Progenitor cell of endocrine pancreas (in vitro differentiated cells): Measurements from ENCODE around the gene SDK2. TPM values are rescaled to one million over a fixed set of nuclear protein-coding genes. Genes with fewer than 3 reads are reported as not detected.

Experiments
- DNase-seq: peaks from one replicate; pipeline ENCODE4 v3.0.0; 2021; ENCODE audit warnings: low spot score; ENCODE audit not compliant: unreplicated experiment
- H3K27ac Mint-ChIP-seq: 2 replicates; pipeline ENCODE4 v1.8.0; 2021; ENCODE audit warnings: mild to moderate bottlenecking, moderate library complexity, mixed read lengths
- H3K27me3 Mint-ChIP-seq: 2 replicates; pipeline ENCODE4 v1.8.0; 2021; ENCODE audit warnings: mixed read lengths
- H3K36me3 Mint-ChIP-seq: 2 replicates; pipeline ENCODE4 v1.8.0; 2022; ENCODE audit warnings: mixed read lengths; ENCODE audit not compliant: insufficient read depth
- H3K4me1 Mint-ChIP-seq: 2 replicates; pipeline ENCODE4 v1.8.0; 2021; ENCODE audit warnings: low read depth, mixed read lengths
- H3K4me3 Mint-ChIP-seq: 2 replicates; pipeline ENCODE4 v1.8.0; 2021; ENCODE audit warnings: low read depth, mild to moderate bottlenecking, moderate library complexity, mixed read lengths
- H3K9me3 Mint-ChIP-seq: 2 replicates; pipeline ENCODE4 v1.8.0; 2021; ENCODE audit warnings: low read depth, mixed read lengths
- total RNA-seq: library from RNA; stranded (reverse); gene quantifications from 2 replicates; pipeline ENCODE4 v1.2.1, GENCODE V29; 2021
- TF ChIP-seq, protein P1 (sequence below): fragments of 200-600 bp; sonication (generic); IDR thresholded peaks from one replicate; pipeline ENCODE4 v1.5.0; 2021; ENCODE audit warnings: antibody characterized with exemption, mild to moderate bottlenecking; ENCODE audit not compliant: unreplicated experiment

Gene SDK2
- total RNA-seq, 1 donor from 2014 or later: 6.7 TPM

DNA sequence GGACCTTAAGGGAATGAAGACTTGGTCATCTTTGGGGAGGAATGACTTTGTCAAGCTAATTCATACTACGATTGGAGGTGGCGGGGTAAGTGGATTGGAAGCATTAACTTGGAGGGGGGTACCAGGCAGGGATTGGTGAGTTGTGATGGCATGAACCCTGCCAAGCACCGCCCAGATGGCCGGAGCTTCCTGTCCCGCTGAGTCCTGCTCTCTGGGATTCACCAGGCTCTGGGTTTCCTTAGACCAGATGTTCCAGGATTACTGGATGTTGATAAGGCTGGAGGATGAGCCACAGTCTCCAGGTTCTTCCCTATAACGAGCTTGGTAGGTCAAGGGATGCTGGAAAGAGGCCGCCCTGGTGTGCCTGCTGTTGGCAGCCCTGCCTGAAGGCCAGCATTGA, 154.9 kb downstream of the SDK2 start:
- Mint-ChIP-seq H3K27ac (no peak overlapping the region), H3K4me3 (no peak overlapping the region), H3K27me3 (peaks cover 22% of the 10 kb centered on the region), H3K9me3 (peaks cover 8% of the 10 kb centered on the region), H3K4me1 (peaks cover 3% of the 10 kb centered on the region), H3K36me3 (no peaks in the 10 kb centered on the region)
- no peak for DNase-seq
- TF ChIP-seq, protein P1, sequence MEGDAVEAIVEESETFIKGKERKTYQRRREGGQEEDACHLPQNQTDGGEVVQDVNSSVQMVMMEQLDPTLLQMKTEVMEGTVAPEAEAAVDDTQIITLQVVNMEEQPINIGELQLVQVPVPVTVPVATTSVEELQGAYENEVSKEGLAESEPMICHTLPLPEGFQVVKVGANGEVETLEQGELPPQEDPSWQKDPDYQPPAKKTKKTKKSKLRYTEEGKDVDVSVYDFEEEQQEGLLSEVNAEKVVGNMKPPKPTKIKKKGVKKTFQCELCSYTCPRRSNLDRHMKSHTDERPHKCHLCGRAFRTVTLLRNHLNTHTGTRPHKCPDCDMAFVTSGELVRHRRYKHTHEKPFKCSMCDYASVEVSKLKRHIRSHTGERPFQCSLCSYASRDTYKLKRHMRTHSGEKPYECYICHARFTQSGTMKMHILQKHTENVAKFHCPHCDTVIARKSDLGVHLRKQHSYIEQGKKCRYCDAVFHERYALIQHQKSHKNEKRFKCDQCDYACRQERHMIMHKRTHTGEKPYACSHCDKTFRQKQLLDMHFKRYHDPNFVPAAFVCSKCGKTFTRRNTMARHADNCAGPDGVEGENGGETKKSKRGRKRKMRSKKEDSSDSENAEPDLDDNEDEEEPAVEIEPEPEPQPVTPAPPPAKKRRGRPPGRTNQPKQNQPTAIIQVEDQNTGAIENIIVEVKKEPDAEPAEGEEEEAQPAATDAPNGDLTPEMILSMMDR: no peak

DNA sequence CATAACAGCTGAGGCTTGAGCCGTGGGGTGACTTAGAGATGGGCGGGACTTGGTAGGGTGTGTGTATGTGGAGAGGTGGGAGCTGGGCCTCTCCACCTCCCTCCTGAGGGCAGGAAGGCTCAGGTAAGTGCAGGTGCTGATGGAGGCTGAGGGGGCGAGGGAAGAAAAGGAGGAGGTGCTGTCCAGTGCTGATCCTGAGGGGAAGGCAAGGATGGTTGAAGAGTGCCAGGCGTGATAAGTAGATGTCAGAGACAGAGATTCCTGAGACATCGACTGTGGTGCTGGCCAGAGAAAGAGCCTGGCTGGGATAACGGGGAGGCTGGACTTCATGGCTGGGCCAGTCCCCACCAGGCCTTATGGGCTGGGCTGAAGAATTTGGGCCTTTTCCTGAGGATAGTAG, 159.1 kb downstream of the SDK2 start:
- H3K4me3 Mint-ChIP-seq: no peak overlapping the region
- no peaks in the 10 kb centered on the region for H3K36me3 Mint-ChIP-seq
- TF ChIP-seq, protein P1: no peak
- H3K4me1 Mint-ChIP-seq: no peaks in the 10 kb centered on the region
- H3K9me3 Mint-ChIP-seq: peaks cover 8% of the 10 kb centered on the region
- DNase-seq: no peak
- H3K27ac Mint-ChIP-seq: no peak overlapping the region
- peaks cover 11% of the 10 kb centered on the region for H3K27me3 Mint-ChIP-seq

DNA sequence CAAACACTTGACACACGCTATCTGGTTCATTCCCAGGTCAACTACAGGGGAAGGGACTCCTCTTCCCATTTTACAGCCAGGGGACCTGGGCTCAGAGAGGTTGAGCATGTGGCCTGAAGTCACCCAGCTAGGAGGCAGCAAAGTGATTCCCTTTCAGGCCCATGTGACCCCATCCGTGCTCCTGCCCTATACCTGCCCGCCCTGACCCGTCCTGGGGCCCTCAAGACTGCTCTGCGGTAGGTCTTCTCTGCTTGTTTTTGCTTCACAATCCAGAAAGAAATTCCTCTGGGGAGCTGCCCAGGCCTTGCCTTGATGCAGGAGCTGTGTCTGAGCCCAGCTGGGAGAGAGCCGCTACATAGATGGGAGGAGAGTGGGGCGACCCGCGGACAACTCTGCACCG, 161.4 kb downstream of the SDK2 start:
- no peak overlapping the region for H3K27ac Mint-ChIP-seq
- TF ChIP-seq, protein P1: no peak
- peaks cover 13% of the 10 kb centered on the region for H3K27me3 Mint-ChIP-seq

DNA sequence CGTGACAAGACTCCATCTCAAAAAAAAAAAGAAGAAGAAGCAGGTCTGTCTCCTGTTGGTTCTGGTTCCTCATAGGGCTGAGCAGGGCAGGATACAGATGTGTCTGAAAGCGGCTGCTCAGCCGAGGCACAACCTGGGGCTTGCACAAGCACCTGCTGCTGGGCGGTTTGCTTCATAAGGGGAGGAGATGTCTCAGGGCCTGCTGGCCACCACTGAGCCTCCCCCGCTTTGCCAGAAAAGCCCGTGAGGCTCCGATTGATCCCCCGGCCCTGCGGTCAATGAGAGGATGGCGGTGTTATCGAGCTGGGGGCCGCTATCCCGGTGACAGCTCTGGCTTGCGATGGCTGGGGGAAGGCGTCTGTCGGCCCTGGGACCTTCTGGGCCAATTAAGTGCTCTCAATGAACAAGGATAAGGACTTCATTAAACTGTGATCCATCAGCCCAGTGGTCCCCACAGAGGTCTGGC, 162.0 kb downstream of the SDK2 start:
- no peaks in the 10 kb centered on the region for H3K4me1 Mint-ChIP-seq
- H3K27ac Mint-ChIP-seq: no peak overlapping the region
- TF ChIP-seq, protein P1: no peak
- no peak overlapping the region for H3K4me3 Mint-ChIP-seq
- DNase-seq: no peak
- H3K36me3 Mint-ChIP-seq: no peaks in the 10 kb centered on the region
- peaks cover 8% of the 10 kb centered on the region for H3K9me3 Mint-ChIP-seq
- H3K27me3 Mint-ChIP-seq: peaks cover 14% of the 10 kb centered on the region

More for the DNA sequence above, 161.4 kb downstream of the SDK2 start:
- Mint-ChIP-seq H3K36me3 (no peaks in the 10 kb centered on the region), H3K4me1 (no peaks in the 10 kb centered on the region), H3K9me3 (peaks cover 8% of the 10 kb centered on the region), H3K4me3 (no peak overlapping the region)
- no peak for DNase-seq

DNA sequence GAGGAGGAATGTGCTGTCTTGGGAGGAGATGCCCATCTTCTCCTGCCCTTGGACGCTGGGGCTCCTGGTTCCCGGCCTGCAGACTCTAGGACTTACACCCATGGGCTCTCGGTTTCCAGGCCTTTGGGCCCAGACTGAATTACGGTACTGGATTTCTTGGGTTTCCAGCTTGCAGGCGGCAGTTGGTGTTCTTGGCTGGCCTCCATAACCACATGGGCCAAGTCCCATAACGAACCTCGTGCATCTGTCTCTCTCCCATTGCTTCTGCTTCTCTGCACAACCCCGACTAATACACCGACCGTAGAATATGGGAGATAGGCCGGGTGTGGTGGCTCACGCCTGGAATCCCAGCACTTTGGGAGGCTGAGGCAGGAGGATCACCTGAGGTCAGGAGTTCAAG, 162.6 kb downstream of the SDK2 start:
- Mint-ChIP-seq H3K9me3 (peaks cover 8% of the 10 kb centered on the region), H3K27me3 (peaks cover 14% of the 10 kb centered on the region), H3K36me3 (no peaks in the 10 kb centered on the region), H3K4me1 (no peaks in the 10 kb centered on the region), H3K4me3 (no peak overlapping the region), H3K27ac (no peak overlapping the region)
- DNase-seq: no peak
- TF ChIP-seq, protein P1: no peak
